GM12873 (cell line): ENCODE results near the gene EGFL7.

Experiments
- CTCF ChIP-seq: IDR thresholded peaks from 2 replicates; pipeline ENCODE4 v1.5.1; 2012; ENCODE audit warnings: low read depth, mild to moderate bottlenecking, moderate library complexity, low read length, control low read depth; ENCODE audit not compliant: insufficient read depth; ENCODE audit errors: missing control alignments

Gene EGFL7

DNA sequence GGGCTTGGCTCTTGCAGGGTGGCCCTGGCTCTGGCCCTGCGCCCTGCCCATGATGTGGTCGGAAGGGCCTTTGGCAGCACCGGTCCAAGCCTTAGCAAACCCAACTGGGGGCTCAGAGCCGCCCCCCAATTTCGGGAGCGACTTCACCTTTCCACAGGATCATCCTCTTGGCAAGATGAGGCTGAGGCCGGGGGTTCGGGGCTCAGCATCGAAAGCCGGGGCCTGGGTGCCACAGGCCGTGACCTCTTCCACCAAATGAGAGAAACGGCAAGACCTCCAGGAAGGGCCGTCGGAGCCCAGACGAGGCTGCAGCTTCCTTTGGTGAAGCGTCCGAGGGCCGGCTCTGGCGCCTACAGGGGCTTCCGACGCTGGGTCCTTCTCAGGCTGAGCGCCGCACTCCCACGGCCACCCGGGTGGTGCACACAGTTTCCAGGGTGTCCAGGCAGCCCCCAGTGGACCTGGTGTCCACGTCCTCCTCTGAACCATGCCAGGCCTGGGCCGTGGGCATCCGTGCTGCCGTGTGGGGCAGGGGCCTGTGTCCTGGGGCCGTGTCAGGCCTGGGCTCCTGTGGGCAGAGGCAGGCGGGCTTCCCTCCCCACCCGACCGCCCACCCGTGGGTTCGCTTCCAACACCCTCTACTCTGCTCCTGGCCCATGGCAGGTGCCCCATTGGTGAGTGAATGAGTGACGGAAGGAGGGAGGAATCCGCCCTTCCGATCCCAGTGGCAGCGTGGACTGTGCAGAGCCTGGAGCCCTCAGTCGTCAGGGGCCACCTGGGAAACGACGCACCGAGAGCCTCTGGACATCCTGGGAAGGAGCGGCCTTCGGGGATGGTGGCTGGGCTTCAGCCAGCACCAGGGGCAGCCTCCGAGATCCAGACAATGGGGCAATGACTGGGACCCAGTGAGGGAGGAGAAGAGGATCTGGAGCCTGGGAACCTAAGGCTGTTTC is 29.7 kb downstream of the EGFL7 start:
- no peak for TF ChIP-seq CTCF

GRCh38 chr9:136693135-136693489 is 30.4 kb downstream of the EGFL7 start:
- no peak for TF ChIP-seq CTCF

- no peak for TF ChIP-seq CTCF
Observed at GRCh38 chr9:136693490-136694162, 30.9 kb downstream of the EGFL7 start.

GRCh38 chr9:136694163-136694871 is 31.6 kb downstream of the EGFL7 start:
- peak; percentile 62 for TF ChIP-seq CTCF

- no peak for TF ChIP-seq CTCF
Observed at GRCh38 chr9:136694872-136695247, 32.1 kb downstream of the EGFL7 start.

- TF ChIP-seq CTCF: no peak
Observed at GRCh38 chr9:136695435-136695895, 32.7 kb downstream of the EGFL7 start.

- TF ChIP-seq CTCF: no peak
Observed at GRCh38 chr9:136695955-136696354, 33.2 kb downstream of the EGFL7 start.
